Lower leg skin (tissue), 4 donors: ENCODE measurements around the gene RBPJL. TPM values are rescaled to one million over a fixed set of nuclear protein-coding genes. Genes with fewer than 3 reads are reported as not detected.

Experiments
- DNase-seq, 2 donors: peaks; one replicate each; pipeline ENCODE4 v3.0.0-alpha.2; 2019; ENCODE audit warnings: low spot score in 2 of 2
- H3K4me3 ChIP-seq: fragments of 200-600 bp; sonication (generic); 2 replicates; pipeline ENCODE4 v1.5.1; 2017; ENCODE audit warnings: mild to moderate bottlenecking, low read depth; ENCODE audit not compliant: poor library complexity, severe bottlenecking
- CTCF ChIP-seq, 3 donors: fragments of 450-650 bp; IDR thresholded peaks; one replicate each; pipeline ENCODE4 v1.5.1; 2016; ENCODE audit warnings: antibody characterized with exemption in 3 of 3, mild to moderate bottlenecking in 3 of 3, moderate library complexity in 2 of 3
- POLR2A ChIP-seq, 2 donors: fragments of 450-650 bp; IDR thresholded peaks; one replicate each; pipeline ENCODE4 v1.6.1; 2016 to 2017; ENCODE audit warnings: antibody characterized with exemption in 2 of 2, mild to moderate bottlenecking in 1 of 2, moderate library complexity in 1 of 2
- WGBS, 2 donors: methylation state at CpG; one replicate each; pipeline ENCODE4 v1.1.5; 2018; 5-methylcytosine and 5-hydroxymethylcytosine counted together
- intact Hi-C: fragments of 100-400 bp; cut with DNase I; formaldehyde crosslinking; loops from one replicate; pipeline ENCODE4 v1.15.0; 2023; ENCODE audit warnings: low total_unique reads
- total RNA-seq, 4 donors: library from RNA; depleted of rRNA; stranded (reverse); fragments of >200 nt; gene quantifications; one replicate each; pipeline ENCODE4 v1.1.0, GENCODE V29; 2016

RBPJL gene
- total RNA-seq = not detected

GRCh38 chr20:45306431-45306982 lies at the start of gene RBPJL:
Gene RBPJL, plus strand, starts transcription at chr20:45306840. Its CDS starts 83 bp downstream, at chr20:45306923.
- WGBS, 2 donors = 55 to 57% methylated on average over 30 to 41 of the region's 41 CpGs
- TF ChIP-seq CTCF (IDR thresholded peaks at IDR 0.05) (no peak), POLR2A (IDR thresholded peaks at IDR 0.05) (no peak)
- intact Hi-C loops = no loop called here
- H3K4me3 ChIP-seq = no peak within 1 kb of the TSS
- no peak for DNase-seq

- TF ChIP-seq POLR2A (IDR thresholded peaks at IDR 0.05) (no peak), CTCF (IDR thresholded peaks at IDR 0.05) (no peak)
- no peak for DNase-seq
- H3K4me3 ChIP-seq = no peak overlapping the region
- WGBS, 2 donors = 78 to 79% methylated on average over 3 of the region's 3 CpGs
- intact Hi-C loops = no loop called here
Measured at GRCh38 chr20:45257161-45257560, 49.5 kb upstream of the RBPJL start.

- H3K4me3 ChIP-seq = no peak overlapping the region
- TF ChIP-seq CTCF (IDR thresholded peaks at IDR 0.05) (no peak), POLR2A (IDR thresholded peaks at IDR 0.05) (no peak)
- WGBS, 2 donors = 44 to 56% methylated on average over 7 of the region's 7 CpGs
- intact Hi-C loops = no loop called here
- no peak for DNase-seq
Measured at GRCh38 chr20:45257711-45258110, 48.9 kb upstream of the RBPJL start.

- intact Hi-C loops = no loop called here
- H3K4me3 ChIP-seq = no peak overlapping the region
- TF ChIP-seq CTCF (IDR thresholded peaks at IDR 0.05) (no peak), POLR2A (IDR thresholded peaks at IDR 0.05) (no peak)
- no peak for DNase-seq
- 94 to 95% methylated on average over 3 of the region's 3 CpGs for WGBS, 2 donors
Measured at GRCh38 chr20:45258259-45258658, 48.4 kb upstream of the RBPJL start.

GRCh38 chr20:45258664-45259063 lies 48.0 kb upstream of the RBPJL start:
- TF ChIP-seq POLR2A (IDR thresholded peaks at IDR 0.05) = no peak
- no peak for TF ChIP-seq CTCF (IDR thresholded peaks at IDR 0.05)
- WGBS, 2 donors = 48 to 62% methylated on average over 2 of the region's 2 CpGs
- intact Hi-C loops = no loop called here
- no peak for DNase-seq
- H3K4me3 ChIP-seq = no peak overlapping the region
